NT2/D1 (cell line): ENCODE measurements around the gene LSAMP.

Source experiments
- SUZ12 ChIP-seq: IDR thresholded peaks from 2 replicates; pipeline ENCODE4 v1.6.1; 2011; ENCODE audit not compliant: insufficient read length, insufficient read depth; ENCODE audit errors: extremely low read depth
- YY1 ChIP-seq: IDR thresholded peaks from 2 replicates; pipeline ENCODE4 v1.6.1; 2011; ENCODE audit not compliant: insufficient read length, insufficient read depth

- TF ChIP-seq YY1 (no peak), SUZ12 (no peak)
Observed at GRCh38 chr3:116338713-116339112, 106.6 kb downstream of the LSAMP start.
